GM12878 (cell line): ENCODE results near the gene NFKBIE. TPM values are rescaled to one million over a fixed set of nuclear protein-coding genes. Genes with fewer than 3 reads are reported as not detected.
A peak's percentile ranks its signal among the peaks of the same experiment; 100 is the strongest.

ENCODE experiments used
- ATAC-seq: fragments of 200-7000 bp; cut with Tn5 transposase; 3 replicates; pipeline ENCODE4 v1.9.1; 2020; ENCODE audit warnings: mild to moderate bottlenecking, moderate library complexity
- BruUV-seq: library from RNA; stranded (reverse); fragments of 400-500 nt; replicated peaks from 2 replicates; lab custom pipeline; 2021; lab: Mats Ljungman, UMichigan
- CTCF ChIA-PET: fragments of 300-600 bp; sonication (Branson Sonifier 250); formaldehyde crosslinking; extraction: SDS; loops from one replicate; lab custom pipeline; 2021; ENCODE audit warnings: inconsistent platforms; lab: Yijun Ruan, JAX
- POLR2A ChIA-PET: fragments of 350-600 bp; formaldehyde crosslinking; extraction: SDS; loops from one replicate; lab custom pipeline; 2021; ENCODE audit warnings: inconsistent platforms; lab: Charles Lee
- RAD21 ChIA-PET: fragments of 300-600 bp; sonication (Branson Sonifier 250); formaldehyde crosslinking; loops from one replicate; lab custom pipeline; 2023; ENCODE audit warnings: antibody characterized with exemption; ENCODE audit not compliant: unreplicated experiment; lab: Charles Lee
- SMC1A ChIA-PET: fragments of 300-600 bp; sonication (Branson Sonifier 250); formaldehyde crosslinking; loops from one replicate; lab custom pipeline; 2023; ENCODE audit not compliant: unreplicated experiment, uncharacterized antibody; lab: Charles Lee
- DNase-seq: peaks from one replicate; pipeline ENCODE4 v3.0.0-alpha.2; 2011; ENCODE audit warnings: low read depth, low spot score
- FAIRE-seq: peaks from 3 replicates; lab custom pipeline; 2011; peaks lifted over from hg19 to GRCh38; lab: Jason Lieb, UNC
- H2AFZ ChIP-seq: 2 replicates; pipeline ENCODE4 v1.6.0; 2011; ENCODE audit warnings: low read depth, low read length, control low read depth; ENCODE audit not compliant: control insufficient read depth
- H3K27ac ChIP-seq: 2 replicates; pipeline ENCODE4 v1.5.1; 2011; ENCODE audit warnings: control low read depth; ENCODE audit not compliant: control insufficient read depth, insufficient read depth
- H3K27me3 ChIP-seq, 2 experiments: replicated peaks in 1 of 2; 2 replicates each; pipeline versions ENCODE4 v1.6.0 to v1.6.1; 2011; ENCODE audit warnings: low read length in 1 of 2; ENCODE audit not compliant: control insufficient read depth in 2 of 2, insufficient read depth in 2 of 2
- H3K36me3 ChIP-seq, 2 experiments: 2 replicates each; pipeline ENCODE4 v1.5.1; 2011; ENCODE audit warnings: low read length in 1 of 2; ENCODE audit not compliant: control insufficient read depth in 2 of 2, insufficient read depth in 2 of 2
- H3K4me1 ChIP-seq: 2 replicates; pipeline ENCODE4 v1.6.1; 2011; ENCODE audit warnings: mild to moderate bottlenecking, low read length, moderate library complexity, mixed read lengths; ENCODE audit not compliant: control insufficient read depth, insufficient read depth
- H3K4me2 ChIP-seq: 2 replicates; pipeline ENCODE4 v1.6.0; 2011; ENCODE audit warnings: control low read depth; ENCODE audit not compliant: control insufficient read depth, insufficient read depth
- H3K4me3 ChIP-seq: fragments of 200-600 bp; sonication (generic); 2 replicates; pipeline ENCODE4 v1.5.1; 2016
- H3K79me2 ChIP-seq: 2 replicates; pipeline ENCODE4 v1.6.0; 2011; ENCODE audit warnings: low read length; ENCODE audit not compliant: control insufficient read depth, insufficient read depth
- H3K9ac ChIP-seq: 2 replicates; pipeline ENCODE4 v1.8.0; 2011; ENCODE audit warnings: low read length, control low read depth, mixed read lengths; ENCODE audit not compliant: control insufficient read depth, insufficient read depth
- H3K9me3 ChIP-seq: replicated peaks from 3 replicates; pipeline ENCODE4 v1.5.1; 2011; ENCODE audit warnings: mild to moderate bottlenecking, low read length; ENCODE audit not compliant: control insufficient read depth, insufficient read depth
- H4K20me1 ChIP-seq: 2 replicates; pipeline ENCODE4 v1.6.0; 2011; ENCODE audit not compliant: control insufficient read depth, insufficient read depth
- ASH2L ChIP-seq: fragments of 300-600, 200-600 bp; sonication (generic); IDR thresholded peaks from 2 replicates; pipeline ENCODE4 v1.6.1; 2017; ENCODE audit warnings: low read depth, mild to moderate bottlenecking, borderline replicate concordance
- DPF2 ChIP-seq: fragments of 450-650 bp; IDR thresholded peaks from 2 replicates; pipeline ENCODE4 v1.6.1; 2017; ENCODE audit warnings: mild to moderate bottlenecking
- EZH2 ChIP-seq: IDR thresholded peaks from 2 replicates; pipeline ENCODE4 v1.6.1; 2012; ENCODE audit warnings: low read depth, mild to moderate bottlenecking, control low read depth, inconsistent platforms, low read length, borderline replicate concordance; ENCODE audit not compliant: control insufficient read depth
- JUND ChIP-seq: IDR thresholded peaks from 2 replicates; pipeline ENCODE4 v1.6.1; 2012; ENCODE audit warnings: low read depth, mild to moderate bottlenecking, low read length, improper control_type of control experiment, moderate library complexity
- NR2C2 ChIP-seq: IDR thresholded peaks from 2 replicates; pipeline ENCODE4 v1.6.1; 2011; ENCODE audit warnings: borderline replicate concordance, low read depth; ENCODE audit not compliant: control insufficient read depth, insufficient read length
- NRF1 ChIP-seq: conservative IDR thresholded peaks from 2 replicates; pipeline ENCODE4 v1.6.1; 2011; ENCODE audit warnings: mild to moderate bottlenecking, low read depth, low read length, improper control_type of control experiment
- POLR2AphosphoS5 ChIP-seq: IDR thresholded peaks from 2 replicates; pipeline ENCODE4 v1.6.1; 2011; ENCODE audit warnings: mild to moderate bottlenecking, low read length, inconsistent platforms
- RFX5 ChIP-seq: IDR thresholded peaks from 2 replicates; pipeline ENCODE4 v1.6.1; 2011; ENCODE audit warnings: low read depth, low read length, improper control_type of control experiment
- SIN3A ChIP-seq: IDR thresholded peaks from 2 replicates; pipeline ENCODE4 v1.6.1; 2012; ENCODE audit warnings: low read depth, low read length, improper control_type of control experiment
- SMAD1 ChIP-seq: fragments of 450-650 bp; IDR thresholded peaks from 2 replicates; pipeline ENCODE4 v1.6.1; 2018; ENCODE audit warnings: mild to moderate bottlenecking, low read depth; ENCODE audit not compliant: partially characterized antibody
- SMC3 ChIP-seq: IDR thresholded peaks from 2 replicates; pipeline ENCODE4 v1.6.1; 2011; ENCODE audit warnings: low read length, improper control_type of control experiment, borderline replicate concordance
- SREBF2 ChIP-seq: IDR thresholded peaks from 2 replicates; pipeline ENCODE4 v1.6.1; 2012; ENCODE audit warnings: mild to moderate bottlenecking, low read length
- TBL1XR1 ChIP-seq: IDR thresholded peaks from 2 replicates; pipeline ENCODE4 v1.6.1; 2012; ENCODE audit warnings: low read depth, low read length, improper control_type of control experiment
- TCF12 ChIP-seq: IDR thresholded peaks from 2 replicates; pipeline ENCODE4 v1.6.1; 2011; ENCODE audit warnings: low read depth, mild to moderate bottlenecking, low read length
- TCF7 ChIP-seq: IDR thresholded peaks from 2 replicates; pipeline ENCODE4 v1.6.1; 2014; ENCODE audit warnings: antibody characterized with exemption, borderline replicate concordance
- WRNIP1 ChIP-seq: IDR thresholded peaks from 2 replicates; pipeline ENCODE4 v1.6.1; 2011; ENCODE audit warnings: low read depth, low read length, improper control_type of control experiment, borderline replicate concordance
- ZBTB33 ChIP-seq: fragments of 450-650 bp; IDR thresholded peaks from 2 replicates; pipeline ENCODE4 v1.6.1; 2017; ENCODE audit warnings: mild to moderate bottlenecking
- ZSCAN29 ChIP-seq: fragments of 450-650 bp; IDR thresholded peaks from 2 replicates; pipeline ENCODE4 v1.6.1; 2017; ENCODE audit warnings: mild to moderate bottlenecking, moderate library complexity
- WGBS: methylation state at CpG from one replicate; pipeline ENCODE4 v1.1.6; 2016; ENCODE audit warnings: low lambda C conversion rate; ENCODE audit not compliant: insufficient replicate concordance, insufficient coverage; ENCODE audit errors: missing lambda C conversion rate; 5-methylcytosine and 5-hydroxymethylcytosine counted together
- in situ Hi-C: fragments of 300-500 bp; cut with MboI; formaldehyde crosslinking; loops from 9 replicates; pipeline ENCODE4 v1.14.3; 2018; ENCODE audit warnings: mixed read lengths
- intact Hi-C: fragments of 100-400 bp; cut with micrococcal nuclease; formaldehyde crosslinking; loops from one replicate; pipeline ENCODE4 v1.14.2; 2022; ENCODE audit not compliant: unreplicated experiment
- polyA plus RNA-seq, 11 experiments: library from polyadenylated mRNA; depleted of rRNA in 4 of 11; unstranded in 6 of 11; stranded (reverse) in 5 of 11; fragments of >200 nt; fragmentation: Nextera tagmentation in 4 of 11; fragmentation: Illumina TruSeq in 1 of 11; extraction: Ambion mirVana in 4 of 11; extraction: Trizol in 1 of 11; gene quantifications; 1 replicate in 1 of 11; 2 replicates in 10 of 11; pipeline versions ENCODE4 v1.2.1 to v1.2.3, GENCODE V29; 2011 to 2016; ENCODE audit warnings: inconsistent platforms in 2 of 11, missing spikeins in 2 of 11, low read depth in 1 of 11
- total RNA-seq, 4 experiments: library from RNA; depleted of rRNA in 3 of 4; stranded (reverse); fragments of >200 nt in 3 of 4; fragmentation: Illumina TruSeq in 1 of 4; extraction: Trizol in 1 of 4; gene quantifications; 2 replicates each; pipeline versions ENCODE4 v1.2.1 to v1.2.3, GENCODE V29; 2013 to 2021
- TF ChIP-seq, protein P1 (sequence below): fragments of 450-650 bp; IDR thresholded peaks from 2 replicates; pipeline ENCODE4 v1.6.1; 2018; ENCODE audit warnings: mild to moderate bottlenecking, low read depth, moderate library complexity; ENCODE audit not compliant: partially characterized antibody

The NFKBIE gene
- total and polyA plus RNA-seq, 10 of the 15 experiments (the other 5 are each of a cell fraction or from before 2014, with no cell fraction given) = 10.4 to 106 (median 38.8) TPM

- Histone ChIP-seq H2AFZ (peak overlapping the region; percentile 40), H4K20me1 (no peaks in the 10 kb centered on the region), H3K36me3 (no peaks in the 10 kb centered on the region), H3K79me2 (peaks cover 27% of the 10 kb centered on the region), H3K27me3 (no peaks in the 10 kb centered on the region), H3K4me3 (no peak overlapping the region), H3K9ac (no peak overlapping the region), H3K27ac (peak overlapping the region; percentile 15), H3K9me3 (no peaks in the 10 kb centered on the region), H3K4me2 (no peak overlapping the region), H3K4me1 (peaks cover 45% of the 10 kb centered on the region)
- ChIA-PET RAD21 (interaction anchor here (0.6 to 2.5 kb wide), 10 partner anchors 14 to 57 kb away, joined by 3 to 11 read pairs (median 4); no protein-coding TSS in a partner anchor), SMC1A (interaction anchor here (1.2 to 2.2 kb wide), 6 partner anchors 21 to 45 kb away, joined by 4 to 6 read pairs (median 6); no protein-coding TSS in a partner anchor), CTCF (interaction anchor here (0.5 to 5.9 kb wide), 19 partner anchors 8 to 105 kb away, joined by 3 to 95 read pairs (median 3); partner anchors contain the start of gene HSP90AB1), POLR2A (interaction anchor here (0.6 to 7.0 kb wide), 7 partner anchors 15 to 121 kb away, joined by 3 to 63 read pairs (median 4); partner anchors contain the start of gene HSP90AB1)
- intact Hi-C loops (loop anchor here (1.0 kb wide), 1 partner anchor 25 kb away; no protein-coding TSS in a partner anchor), in situ Hi-C loops (no loop called here)
- no peak for DNase-seq
- 11% methylated on average over 4 of the region's 4 CpGs for WGBS
- no TSS peak for BruUV-seq
- ATAC-seq = peak; percentile 68
- FAIRE-seq = peak; percentile 88
- TF ChIP-seq RFX5 = no peak
- no peak for TF ChIP-seq JUND
- no peak for TF ChIP-seq ZBTB33
- TF ChIP-seq POLR2AphosphoS5 = no peak
- no peak for TF ChIP-seq TCF7
- TF ChIP-seq TCF12 = no peak
- TF ChIP-seq SREBF2 = no peak
- no peak for TF ChIP-seq SMAD1
- no peak for TF ChIP-seq NR2C2
- TF ChIP-seq ASH2L = no peak
- no peak for TF ChIP-seq EZH2
- TF ChIP-seq SMC3 = peak; percentile 52; the same call in 1 of the 2 replicates
- no peak for TF ChIP-seq WRNIP1
- no peak for TF ChIP-seq SIN3A
- no peak for TF ChIP-seq TBL1XR1
- TF ChIP-seq, protein P1, sequence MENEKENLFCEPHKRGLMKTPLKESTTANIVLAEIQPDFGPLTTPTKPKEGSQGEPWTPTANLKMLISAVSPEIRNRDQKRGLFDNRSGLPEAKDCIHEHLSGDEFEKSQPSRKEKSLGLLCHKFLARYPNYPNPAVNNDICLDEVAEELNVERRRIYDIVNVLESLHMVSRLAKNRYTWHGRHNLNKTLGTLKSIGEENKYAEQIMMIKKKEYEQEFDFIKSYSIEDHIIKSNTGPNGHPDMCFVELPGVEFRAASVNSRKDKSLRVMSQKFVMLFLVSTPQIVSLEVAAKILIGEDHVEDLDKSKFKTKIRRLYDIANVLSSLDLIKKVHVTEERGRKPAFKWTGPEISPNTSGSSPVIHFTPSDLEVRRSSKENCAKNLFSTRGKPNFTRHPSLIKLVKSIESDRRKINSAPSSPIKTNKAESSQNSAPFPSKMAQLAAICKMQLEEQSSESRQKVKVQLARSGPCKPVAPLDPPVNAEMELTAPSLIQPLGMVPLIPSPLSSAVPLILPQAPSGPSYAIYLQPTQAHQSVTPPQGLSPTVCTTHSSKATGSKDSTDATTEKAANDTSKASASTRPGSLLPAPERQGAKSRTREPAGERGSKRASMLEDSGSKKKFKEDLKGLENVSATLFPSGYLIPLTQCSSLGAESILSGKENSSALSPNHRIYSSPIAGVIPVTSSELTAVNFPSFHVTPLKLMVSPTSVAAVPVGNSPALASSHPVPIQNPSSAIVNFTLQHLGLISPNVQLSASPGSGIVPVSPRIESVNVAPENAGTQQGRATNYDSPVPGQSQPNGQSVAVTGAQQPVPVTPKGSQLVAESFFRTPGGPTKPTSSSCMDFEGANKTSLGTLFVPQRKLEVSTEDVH = no peak
- TF ChIP-seq NRF1 = no peak
- no peak for TF ChIP-seq DPF2
- no peak for TF ChIP-seq ZSCAN29
These were observed 43.9 kb downstream of the NFKBIE start for GRCh38 chr6:44221291-44221960.
